ENCODE results near the gene SIRPB1.
"Not testable (repeated sequence)": the region's sequence is repeated elsewhere in the genome, so short reads cannot be mapped to it uniquely, and the experiment has no call there.

Gene SIRPB1

DNA sequence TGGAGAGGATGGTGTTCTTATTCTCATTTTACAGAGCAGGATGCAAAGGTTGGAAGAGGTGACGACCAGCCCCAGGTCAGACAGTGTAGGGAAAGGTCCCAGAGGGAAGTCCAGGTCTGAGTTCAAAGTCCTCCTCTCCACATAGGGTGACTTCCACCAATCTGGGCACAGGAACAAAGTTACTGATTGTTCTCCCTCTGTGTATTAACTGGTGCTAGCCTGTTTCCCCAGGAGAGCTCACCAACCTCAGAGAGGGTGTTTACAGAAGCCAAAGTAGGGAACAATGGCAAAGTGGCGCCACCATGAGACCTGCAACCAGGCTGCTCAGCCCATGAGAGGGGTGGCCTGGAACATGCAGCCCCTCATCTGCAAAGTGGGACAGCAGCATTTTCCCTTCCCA is 16.8 kb upstream of the SIRPB1 start:
- DNase-seq (ENCODE audit: low read depth): no peak

DNA sequence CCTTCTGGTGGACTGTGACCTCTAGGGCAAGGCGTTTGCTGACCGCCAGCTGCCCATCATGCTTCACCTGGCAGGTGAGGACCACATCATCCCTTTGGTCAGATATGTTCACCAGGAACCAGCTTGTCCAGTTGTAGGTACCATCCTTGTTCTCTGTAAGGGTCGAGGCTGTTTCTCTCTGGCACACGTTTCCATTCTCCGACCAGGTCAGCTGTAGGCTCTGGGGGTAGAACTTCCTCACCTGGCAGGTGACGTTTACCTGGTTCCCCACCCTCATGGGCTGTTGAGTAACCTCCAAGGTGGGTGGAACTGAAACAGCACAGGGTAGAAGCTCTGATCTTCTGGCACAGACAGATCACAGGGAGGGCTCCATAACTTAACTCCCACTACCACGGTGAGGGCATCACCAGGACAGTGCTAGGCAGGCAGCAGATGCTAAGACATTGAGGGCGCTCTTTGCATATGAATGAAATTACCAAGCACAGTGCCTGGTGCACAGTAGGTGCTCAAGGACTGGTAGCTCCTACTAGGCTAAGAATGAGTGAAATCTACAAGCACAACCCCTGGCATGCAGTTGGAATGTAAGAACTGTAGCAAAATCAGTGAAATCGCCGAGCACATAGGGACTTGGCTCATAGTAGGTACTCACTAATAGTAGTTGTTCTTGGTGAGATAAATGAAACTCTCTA is 15.6 kb upstream of the SIRPB1 start:
- no peak for DNase-seq (ENCODE audit: low read depth)

DNA sequence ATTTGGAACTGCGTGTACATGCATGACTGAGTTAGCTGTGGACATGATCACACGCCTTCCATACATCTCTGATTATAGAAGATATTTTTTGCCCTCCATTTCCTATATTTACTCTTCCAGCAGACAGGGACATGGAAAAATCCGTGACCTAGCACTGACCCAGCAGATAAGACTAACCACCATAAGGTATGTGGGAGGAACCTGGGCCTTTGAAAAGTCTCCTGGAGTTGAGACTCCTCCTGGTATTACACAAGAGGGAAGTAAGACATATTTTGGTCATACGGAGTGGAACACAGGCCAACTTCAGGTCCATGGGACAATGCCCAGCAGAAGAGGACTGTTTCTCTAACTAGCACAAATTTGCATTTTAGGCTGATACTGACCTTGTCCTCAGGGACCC is 13.7 kb upstream of the SIRPB1 start:
- DNase-seq (ENCODE audit: low read depth): no peak

DNA sequence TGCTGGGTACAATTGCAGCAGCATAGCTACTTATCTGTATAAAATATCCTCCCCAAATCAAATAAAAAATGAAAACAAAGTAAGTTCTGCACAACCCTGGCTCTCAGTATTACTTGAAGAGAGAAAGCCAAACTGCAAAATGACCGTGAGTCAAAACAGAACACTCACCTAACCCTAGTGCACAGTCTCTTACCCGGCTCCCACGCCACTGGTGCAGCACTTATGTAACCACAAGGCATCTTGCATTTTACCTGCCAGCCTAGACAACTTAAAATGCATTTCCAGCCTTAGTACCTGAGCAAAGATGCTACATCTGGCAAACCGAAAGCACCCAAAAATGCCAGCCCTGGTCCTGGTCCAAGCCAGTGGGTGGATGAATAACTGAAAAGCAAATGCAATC is 12.4 kb upstream of the SIRPB1 start:
- no peak for DNase-seq (ENCODE audit: low read depth)

DNA sequence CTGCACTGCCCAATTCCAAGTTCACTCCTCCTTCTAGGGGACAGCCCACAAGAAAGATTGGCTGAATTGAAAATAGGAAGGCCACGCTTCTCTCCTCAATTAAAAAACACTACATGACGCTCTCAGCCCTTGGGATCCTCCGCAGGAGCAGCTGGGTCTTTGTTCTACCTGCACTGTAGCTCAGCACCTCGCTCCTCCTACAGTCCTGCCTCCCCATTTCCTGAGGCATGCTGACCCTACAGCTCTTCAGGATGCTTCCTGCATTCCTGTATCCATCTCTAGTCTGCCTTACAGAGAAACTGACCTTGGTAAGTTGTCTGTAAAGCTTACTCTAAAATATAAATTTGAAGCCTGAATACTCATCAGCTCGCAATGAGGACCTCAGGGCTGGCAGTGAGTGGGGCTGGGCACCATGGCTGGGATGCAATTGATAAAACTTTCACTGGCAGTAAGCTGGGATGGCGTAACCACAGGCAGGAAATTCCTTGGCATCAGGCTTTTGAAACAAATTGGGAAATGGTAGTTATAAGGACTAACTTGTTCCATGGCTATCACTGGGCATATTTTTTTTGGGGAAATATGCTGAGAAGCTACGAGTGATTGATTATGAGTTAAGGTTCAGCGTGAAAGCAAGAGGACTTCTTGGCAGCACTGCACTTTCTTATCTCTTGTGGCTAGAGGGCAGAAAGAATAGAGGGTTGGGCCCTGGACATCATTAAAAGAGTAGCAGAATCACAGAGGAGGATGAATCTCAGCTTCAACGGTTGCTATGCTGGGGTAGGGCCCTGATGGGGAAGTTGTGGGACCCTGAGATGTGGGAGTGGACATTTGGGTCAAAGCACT is 11.7 kb upstream of the SIRPB1 start:
- no peak for DNase-seq (ENCODE audit: low read depth)

DNA sequence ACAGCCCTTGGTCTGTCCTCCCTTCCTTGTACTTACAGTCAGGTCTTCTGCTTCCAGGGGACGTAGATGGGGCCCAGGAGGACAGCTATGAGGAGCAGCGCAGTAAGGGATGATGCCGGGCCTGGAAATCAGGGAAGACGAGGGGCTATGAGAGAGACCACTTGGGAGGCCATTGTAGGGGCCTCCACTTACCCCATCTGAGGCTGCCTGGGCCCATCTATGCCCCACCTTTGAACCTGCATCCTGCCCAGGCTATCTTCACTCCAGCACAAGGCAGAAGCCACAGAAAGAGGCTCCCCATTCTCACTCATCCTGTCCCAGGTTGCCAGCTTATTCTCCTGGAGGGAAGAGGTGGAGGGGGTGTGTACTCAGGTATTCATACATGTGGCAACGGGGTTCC is 10.4 kb upstream of the SIRPB1 start:
- no peak for DNase-seq (ENCODE audit: low read depth)

DNA sequence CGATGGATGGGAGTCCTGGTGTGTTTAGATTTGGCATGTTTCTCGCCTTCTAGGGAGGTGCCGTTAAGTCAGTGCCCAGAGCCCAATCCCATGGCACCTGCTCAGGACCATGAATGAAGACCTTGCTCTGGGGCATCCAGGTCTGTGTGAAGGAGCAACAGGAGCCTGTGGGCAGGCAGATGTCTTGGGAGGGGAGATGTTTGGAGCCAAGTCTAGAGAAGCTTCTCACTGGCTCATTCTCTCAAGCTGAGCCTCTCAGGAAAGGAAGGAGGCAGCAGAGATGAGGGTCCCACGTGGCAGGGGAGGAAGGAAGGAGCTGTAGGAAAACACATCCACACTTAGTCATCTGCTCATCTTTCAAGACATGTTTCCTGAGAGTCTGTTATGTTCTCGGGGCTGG is 9.5 kb upstream of the SIRPB1 start:
- no peak for DNase-seq (ENCODE audit: low read depth)

DNA sequence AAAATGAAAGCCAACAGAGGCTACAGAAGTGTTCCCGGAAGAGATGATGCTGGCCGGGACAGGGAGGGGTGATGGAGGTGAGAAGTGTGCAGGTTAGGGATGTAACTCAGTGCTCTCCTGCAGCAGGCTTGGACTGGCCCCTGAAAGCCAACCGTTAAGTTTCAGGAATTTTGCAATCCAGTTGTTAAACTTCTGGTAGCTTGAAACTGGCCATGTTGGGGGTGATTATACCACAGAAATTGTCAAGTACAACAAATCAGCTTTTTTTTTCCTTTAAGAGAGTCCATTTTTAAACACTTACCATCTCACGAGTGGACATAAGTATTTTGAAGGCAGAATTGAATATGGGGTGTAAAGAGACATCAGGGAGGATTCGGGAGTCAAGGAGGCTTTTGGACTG is 8.8 kb upstream of the SIRPB1 start:
- no peak for DNase-seq (ENCODE audit: low read depth)

DNA sequence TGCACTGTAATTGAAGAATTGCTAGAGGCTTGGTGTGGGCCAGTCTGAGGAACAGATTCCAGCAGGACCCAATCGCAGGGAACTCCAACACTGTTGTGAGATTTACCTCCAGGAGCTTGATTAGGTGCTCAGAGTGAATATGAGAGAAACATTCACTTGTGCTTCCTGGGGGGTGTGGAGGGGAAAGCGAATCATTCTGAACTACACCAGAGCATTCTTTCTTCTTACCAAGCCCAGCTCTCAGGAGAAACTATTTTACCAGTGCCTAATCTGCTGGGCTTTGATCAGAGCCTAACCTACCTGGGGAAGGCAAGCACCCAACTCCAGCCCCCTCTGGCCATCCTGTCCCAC is 7.4 kb upstream of the SIRPB1 start:
- no peak for DNase-seq (ENCODE audit: low read depth)

DNA sequence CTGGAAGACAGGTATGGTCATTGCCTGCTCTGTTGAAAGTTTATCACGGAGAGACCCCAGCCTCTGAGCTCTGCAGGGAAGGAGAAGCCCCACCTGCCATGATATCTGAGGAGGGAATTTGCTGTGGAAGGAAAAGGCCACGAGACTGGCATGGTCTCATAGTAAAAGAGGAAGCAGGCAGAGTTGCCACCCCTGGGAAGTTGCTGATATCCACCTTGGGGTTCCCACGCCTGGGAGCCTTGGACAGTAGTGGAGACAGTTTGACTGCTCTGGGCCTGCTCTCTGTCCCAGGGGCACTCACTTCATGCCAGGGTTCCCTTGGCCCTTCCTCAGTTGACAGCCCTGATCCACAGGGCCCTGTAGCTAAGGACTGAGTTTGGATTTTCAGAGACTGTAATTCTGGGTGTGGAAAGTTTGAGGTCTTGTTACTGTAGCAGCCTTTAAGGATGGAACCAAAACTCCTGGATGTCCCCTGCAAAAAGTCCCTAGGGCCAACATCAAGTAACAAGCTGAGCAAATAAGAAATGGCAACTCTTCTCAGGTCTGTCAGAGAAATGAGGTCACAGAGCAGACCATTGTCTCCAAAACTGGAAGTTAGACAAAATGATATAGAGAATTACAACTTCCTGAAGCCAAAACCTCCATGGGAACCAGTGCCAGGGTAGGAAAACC is 6.9 kb upstream of the SIRPB1 start:
- DNase-seq (ENCODE audit: low read depth): no peak

DNA sequence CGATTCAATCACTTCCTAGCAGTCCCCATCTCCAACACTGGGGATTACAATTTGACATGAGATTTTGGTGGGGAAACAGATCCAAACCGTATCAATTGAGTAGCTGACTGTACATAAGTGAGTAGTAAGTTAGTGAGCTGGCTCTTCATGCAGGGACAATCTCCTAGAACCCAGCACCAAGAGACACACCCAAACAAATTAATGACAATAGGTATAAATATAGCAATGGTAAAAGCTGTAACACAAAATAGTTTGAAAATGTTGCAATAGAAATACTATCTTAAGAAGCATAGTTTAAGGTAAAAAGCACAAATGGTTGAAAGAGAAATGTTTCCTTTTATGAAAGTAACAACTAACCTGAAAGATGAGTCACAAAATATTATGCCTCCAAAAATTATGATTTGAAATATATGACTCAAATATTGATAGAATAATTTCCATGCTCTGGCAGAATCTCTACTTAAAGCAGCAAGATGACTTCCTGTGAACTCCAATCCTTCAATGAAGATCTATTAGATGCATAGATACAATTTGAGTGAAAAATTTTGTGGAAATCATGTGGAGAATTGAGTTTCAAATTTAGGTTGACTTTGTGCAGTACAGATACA is 5.4 kb upstream of the SIRPB1 start:
- DNase-seq (ENCODE audit: low read depth): no peak

DNA sequence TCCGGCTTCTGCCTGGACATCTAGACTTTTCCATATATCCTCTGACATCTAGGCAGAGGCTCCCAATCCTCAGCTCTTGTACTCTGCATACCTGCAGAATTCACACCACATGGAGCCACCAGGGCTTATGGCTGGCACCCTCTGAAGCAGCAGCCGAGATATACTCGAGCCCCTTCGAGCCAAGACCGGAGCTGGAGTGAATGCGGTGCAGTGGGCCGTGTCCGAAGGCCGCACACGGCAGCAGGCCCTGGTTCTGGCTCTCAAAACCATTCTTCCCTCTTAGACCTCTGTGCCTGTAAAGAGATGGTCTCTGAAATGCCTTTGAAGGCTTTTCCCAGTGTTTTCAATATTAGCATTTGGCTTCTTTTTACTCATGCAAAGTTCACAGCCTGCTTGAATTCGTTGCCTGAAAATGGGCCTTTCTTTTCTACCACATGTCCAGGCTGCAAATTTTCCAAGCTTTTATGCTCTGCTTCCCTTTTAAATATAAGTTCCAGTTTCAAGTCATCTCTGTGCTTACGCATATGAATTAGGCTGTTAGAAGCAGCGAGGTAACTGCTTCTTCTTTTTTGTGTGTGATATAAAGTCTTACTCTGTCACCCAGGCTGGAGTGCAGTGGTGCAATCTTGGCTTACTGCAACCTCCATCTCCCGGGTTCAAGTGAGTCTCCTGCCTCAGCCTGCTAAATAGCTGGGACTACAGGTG is 3.8 kb upstream of the SIRPB1 start:
- DNase-seq (ENCODE audit: low read depth): no peak

DNA sequence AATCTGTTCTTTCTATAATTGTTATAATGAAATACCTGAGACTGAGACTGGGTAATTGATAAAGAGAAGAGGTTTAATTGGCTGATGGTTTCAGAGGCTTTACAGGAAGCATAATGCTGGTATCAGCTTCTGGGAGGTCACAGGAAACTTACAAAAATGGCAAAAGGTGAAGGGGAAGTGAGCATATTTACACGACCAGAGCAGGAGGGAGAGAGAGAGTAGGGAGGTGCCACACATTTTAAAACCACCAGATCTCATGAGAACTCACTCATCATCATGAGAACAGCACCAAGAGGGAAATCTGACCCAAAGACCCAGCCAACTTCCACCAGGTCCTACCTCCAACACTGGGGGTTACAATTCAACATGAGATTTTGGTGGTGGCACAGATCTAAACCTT is 2.6 kb upstream of the SIRPB1 start:
- no peak for DNase-seq (ENCODE audit: low read depth)

DNA sequence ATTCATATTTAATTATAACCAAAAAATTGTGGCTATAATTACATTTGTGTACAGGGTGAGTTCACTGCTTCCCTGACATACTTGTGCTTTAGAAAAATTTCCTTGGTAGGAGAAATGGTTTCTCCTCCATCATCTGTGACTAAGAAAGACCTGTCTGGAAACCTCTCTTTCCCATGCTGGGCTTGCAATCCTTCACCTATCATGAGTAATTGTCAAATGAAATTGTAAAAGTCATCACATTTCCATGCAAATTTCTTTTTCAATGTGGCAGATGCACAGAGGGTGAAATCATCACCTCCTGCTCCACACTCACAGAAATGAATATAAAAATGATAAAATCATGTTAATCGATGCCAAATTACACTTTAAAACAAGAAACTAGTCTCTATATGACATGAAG is 1.5 kb upstream of the SIRPB1 start:
- DNase-seq (ENCODE audit: low read depth): no peak

DNA sequence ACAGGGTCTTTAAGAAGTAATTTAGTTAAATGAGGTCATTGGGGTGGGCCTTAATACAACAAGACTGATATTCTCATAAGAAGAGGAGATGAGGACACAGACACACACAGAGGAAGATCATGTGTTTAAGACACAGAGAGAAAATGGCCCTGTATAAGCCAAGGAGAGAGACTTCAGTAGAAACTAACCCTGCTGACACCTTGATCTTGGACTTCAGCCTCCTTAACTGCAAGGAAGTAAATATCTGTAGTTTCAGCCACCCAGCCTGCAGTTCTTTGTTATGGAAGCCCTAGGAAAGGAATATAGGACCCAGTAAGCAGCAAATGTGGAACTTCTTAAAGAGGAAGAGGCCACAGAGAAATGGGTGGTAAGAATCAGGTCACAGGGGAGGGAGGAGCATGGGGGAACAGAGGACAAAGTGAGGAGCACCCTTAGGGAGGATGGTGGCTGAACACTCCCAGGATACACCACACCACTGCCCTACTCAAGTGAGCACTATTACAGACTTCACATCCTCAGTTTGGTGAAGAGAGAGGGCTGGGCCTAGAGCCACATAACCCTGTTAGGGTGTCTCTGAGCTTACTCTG is 762 bp downstream of the SIRPB1 start:
- DNase-seq (ENCODE audit: low read depth): no peak

DNA sequence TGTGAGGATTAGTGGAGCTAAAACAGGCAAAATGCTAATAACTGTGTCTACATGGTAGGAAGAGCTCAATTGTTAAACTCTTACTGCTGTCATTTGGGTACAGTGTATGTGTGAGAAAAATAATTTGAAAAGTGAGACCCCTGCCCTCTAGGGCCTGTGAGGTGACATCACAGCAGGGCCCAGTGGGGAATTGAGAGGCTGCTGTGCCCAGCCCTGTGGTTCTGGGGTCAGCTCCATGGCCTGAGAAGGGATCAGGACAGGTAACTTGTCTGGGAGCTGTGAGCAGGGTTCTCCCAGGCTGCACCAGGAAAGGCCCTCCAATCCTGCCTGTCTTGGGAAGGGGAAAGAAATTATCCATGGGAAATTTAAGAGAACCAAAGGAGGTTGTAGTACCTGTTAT is 1.3 kb downstream of the SIRPB1 start:
- no peak for DNase-seq (ENCODE audit: low read depth)

DNA sequence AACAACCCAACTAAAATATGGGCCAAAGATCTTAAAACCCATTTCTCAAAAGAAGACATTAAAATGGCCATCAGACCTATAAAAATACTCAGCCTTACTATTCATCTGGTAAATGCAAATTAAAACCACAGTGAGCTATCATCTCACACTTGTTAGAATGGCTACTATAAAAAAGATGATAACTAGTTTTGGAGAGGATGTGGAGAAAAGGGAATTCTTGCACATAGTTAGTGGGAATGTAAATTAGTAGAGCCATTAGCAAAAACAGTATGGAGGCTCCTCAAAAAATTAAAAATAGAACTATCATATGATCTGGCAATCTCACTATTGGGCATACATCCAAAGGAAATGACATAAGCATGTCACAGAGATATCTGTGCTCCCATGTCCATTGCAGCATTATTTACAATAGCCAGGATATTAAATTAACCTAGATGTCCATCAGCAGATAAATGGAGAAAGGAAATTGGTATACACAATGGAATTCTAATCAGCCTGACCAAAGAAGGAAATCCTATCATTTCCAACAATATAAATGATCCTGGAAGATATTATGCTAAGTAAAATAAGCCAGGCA is 2.9 kb downstream of the SIRPB1 start:
- no peak for DNase-seq (ENCODE audit: low read depth)

DNA sequence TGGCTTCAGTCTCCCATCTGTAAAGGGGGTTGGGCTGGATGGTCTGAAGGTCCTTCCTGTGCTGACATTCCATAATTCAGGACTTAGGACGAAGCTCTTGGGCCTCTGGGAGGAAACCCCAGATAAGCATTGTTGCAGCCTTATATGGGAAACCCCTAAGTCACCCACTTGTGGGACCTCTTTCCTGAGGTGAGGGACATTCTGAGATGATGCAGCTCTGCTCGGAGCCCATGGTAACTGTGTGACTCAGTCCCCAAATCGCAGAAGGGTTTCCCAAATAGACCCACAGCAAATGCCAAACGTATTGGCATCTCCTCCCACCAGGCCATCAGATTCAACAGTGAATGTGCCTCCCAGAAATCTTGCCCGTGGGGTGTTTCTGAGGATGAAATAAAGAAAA is 9.4 kb downstream of the SIRPB1 start:
- not testable (repeated sequence) for DNase-seq (ENCODE audit: low read depth)

DNA sequence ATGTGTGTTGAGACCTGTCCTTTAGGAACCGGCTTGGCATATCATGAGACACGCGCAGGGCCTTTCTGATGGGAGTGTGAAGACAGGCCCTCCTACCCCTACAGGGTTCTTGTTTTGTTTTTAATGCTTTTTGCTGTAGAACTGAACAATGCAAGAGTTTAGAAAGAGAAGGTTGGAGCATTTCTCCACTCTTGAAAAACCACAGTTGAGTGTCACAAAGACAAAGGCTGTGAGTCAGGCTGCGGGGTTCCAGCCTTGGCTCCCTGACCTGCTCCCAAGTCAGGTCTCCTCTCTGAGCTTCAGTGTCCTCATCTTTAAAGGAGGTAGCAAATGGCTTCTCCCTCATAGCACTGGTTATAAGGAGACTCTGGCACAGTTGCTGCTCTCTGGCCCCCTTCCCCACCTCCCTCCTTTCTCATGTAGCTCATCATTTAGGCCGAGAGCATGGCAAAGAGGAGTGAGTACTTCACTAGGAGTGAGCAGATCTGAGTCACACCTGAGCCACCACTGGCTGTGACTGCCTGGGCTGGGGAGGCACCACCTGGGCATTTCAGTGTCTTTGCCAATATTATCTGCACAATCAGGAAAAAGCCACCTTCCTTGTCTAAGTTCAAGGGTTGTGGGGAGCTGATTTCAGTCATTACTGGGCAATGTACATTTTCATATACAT is 11.0 kb downstream of the SIRPB1 start:
- not testable (repeated sequence) for DNase-seq (ENCODE audit: low read depth)

DNA sequence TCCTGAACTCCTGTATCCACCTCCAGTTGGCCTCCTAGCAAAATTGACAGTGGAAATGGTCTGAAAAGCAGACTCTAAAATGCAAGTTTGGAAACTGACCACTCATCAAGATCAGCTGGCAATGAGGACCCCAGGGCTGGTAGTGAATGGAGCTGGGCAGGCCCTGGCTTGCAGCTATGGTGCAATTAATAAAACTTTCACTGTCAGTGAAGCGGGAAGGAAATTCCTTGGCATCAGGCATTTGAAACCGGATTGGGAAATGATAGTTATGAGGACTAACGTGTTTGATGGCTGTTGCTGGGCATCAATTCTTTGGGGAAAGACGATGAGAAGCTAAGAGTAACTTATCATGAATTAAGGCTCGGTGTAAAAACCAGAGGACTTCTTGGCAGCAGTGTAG is 19.1 kb downstream of the SIRPB1 start:
- no peak for DNase-seq (ENCODE audit: low read depth)

DNA sequence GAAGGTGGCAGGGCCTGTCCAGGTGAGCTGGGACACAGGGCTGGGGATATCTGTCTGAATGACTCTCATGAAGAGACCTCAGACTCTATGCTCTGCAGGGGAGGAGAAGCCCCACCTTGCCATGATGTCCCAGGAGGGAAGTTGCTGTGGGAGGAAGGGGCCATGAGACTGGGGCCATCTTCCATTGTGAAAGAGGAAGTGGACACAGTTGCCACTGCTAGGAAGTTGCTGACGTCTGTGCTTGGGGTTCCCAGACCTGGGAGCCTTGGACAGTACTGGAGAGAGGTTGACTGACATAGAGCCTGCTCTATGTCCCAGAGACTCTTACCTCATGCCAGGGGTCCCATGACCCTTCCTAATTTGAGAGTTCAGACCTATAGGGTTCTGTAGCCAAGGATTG is 24.5 kb downstream of the SIRPB1 start:
- DNase-seq (ENCODE audit: low read depth): no peak

All from activated gamma-delta T cell treated with anti-CD3 and anti-CD28 coated beads, Interleukin-2, amount 50 U/mL, for 16 hours (primary cell).